DMS53 (cell line): ENCODE data around the gene DCC.

ENCODE experiments used
- DNase-seq: peaks from one replicate; lab custom pipeline; 2025; lab: John Stamatoyannopoulos, UW

The DCC gene

GRCh38 chr18:52598921-52599320 is 258.9 kb downstream of the DCC start:
- peak; percentile 17 for DNase-seq

- DNase-seq, result no peak
Measured at GRCh38 chr18:52602820-52603219, 262.8 kb downstream of the DCC start.

GRCh38 chr18:52605345-52605744 is 265.3 kb downstream of the DCC start:
- DNase-seq, result no peak

GRCh38 chr18:52607985-52608384 is 268.0 kb downstream of the DCC start:
- DNase-seq, result no peak

- no peak for DNase-seq
Measured at GRCh38 chr18:52610451-52611115, 270.6 kb downstream of the DCC start.

- DNase-seq, result no peak
Measured at GRCh38 chr18:52612406-52612805, 272.4 kb downstream of the DCC start.

- no peak for DNase-seq
Measured at GRCh38 chr18:52615321-52615720, 275.3 kb downstream of the DCC start.

GRCh38 chr18:52615943-52616342 is 275.9 kb downstream of the DCC start:
- DNase-seq, result no peak

GRCh38 chr18:52617931-52618330 is 277.9 kb downstream of the DCC start:
- no peak for DNase-seq

GRCh38 chr18:52620926-52621439 is 281.0 kb downstream of the DCC start:
- no peak for DNase-seq

- no peak for DNase-seq
Measured at GRCh38 chr18:52624702-52625101, 284.7 kb downstream of the DCC start.

- DNase-seq, result peak; percentile 59
Measured at GRCh38 chr18:52636536-52636935, 296.5 kb downstream of the DCC start.

GRCh38 chr18:52648201-52648600 is 308.2 kb downstream of the DCC start:
- DNase-seq, result no peak

- DNase-seq, result no peak
Measured at GRCh38 chr18:52652391-52652790, 312.4 kb downstream of the DCC start.

GRCh38 chr18:52657043-52657805 is 317.2 kb downstream of the DCC start:
- no peak for DNase-seq

GRCh38 chr18:52667463-52668065 is 327.6 kb downstream of the DCC start:
- DNase-seq, result peak; percentile 21

GRCh38 chr18:52670896-52671295 is 330.9 kb downstream of the DCC start:
- DNase-seq, result peak; percentile 88

- no peak for DNase-seq
Measured at GRCh38 chr18:52678034-52678433, 338.0 kb downstream of the DCC start.

GRCh38 chr18:52678551-52678950 is 338.6 kb downstream of the DCC start:
- DNase-seq, result no peak

GRCh38 chr18:52679354-52679753 is 339.4 kb downstream of the DCC start:
- DNase-seq, result peak; percentile 54

GRCh38 chr18:52682260-52682659 is 342.3 kb downstream of the DCC start:
- no peak for DNase-seq

GRCh38 chr18:52685316-52685715 is 345.3 kb downstream of the DCC start:
- no peak for DNase-seq

- DNase-seq, result no peak
Measured at GRCh38 chr18:52691841-52692240, 351.8 kb downstream of the DCC start.
